Tibial artery (tissue), 4 donors: ENCODE data around the gene CD3E.

ENCODE experiments used
- DNase-seq, 2 donors: peaks; one replicate each; pipeline ENCODE4 v3.0.0-alpha.2; 2019
- H3K27ac ChIP-seq, 2 donors: fragments of 200-600 bp; sonication (generic) in 1 of 2; 1 replicate in 1 of 2; 2 replicates in 1 of 2; pipeline ENCODE4 v1.5.1; 2018 to 2019; ENCODE audit warnings: mild to moderate bottlenecking in 1 of 2
- H3K27me3 ChIP-seq, 2 donors: fragments of 200-600 bp; sonication (generic) in 1 of 2; one replicate each; pipeline versions ENCODE4 v1.5.1 to v1.6.0; 2016 to 2019
- H3K36me3 ChIP-seq, 3 donors: fragments of 200-600 bp; sonication (generic) in 2 of 3; one replicate each; pipeline ENCODE4 v1.5.1; 2016 to 2019; ENCODE audit warnings: mild to moderate bottlenecking in 2 of 3
- H3K4me1 ChIP-seq, 4 donors: fragments of 200-600 bp; sonication (generic) in 2 of 4; 1 replicate in 3 of 4; 2 replicates in 1 of 4; pipeline ENCODE4 v1.5.1; 2016 to 2019
- H3K4me3 ChIP-seq, 2 donors: fragments of 200-600 bp; sonication (generic) in 1 of 2; 1 replicate in 1 of 2; 2 replicates in 1 of 2; pipeline ENCODE4 v1.5.1; 2018 to 2019; ENCODE audit warnings: mild to moderate bottlenecking in 2 of 2
- H3K9me3 ChIP-seq, 3 donors: fragments of 200-600 bp; sonication (generic) in 1 of 3; one replicate each; pipeline ENCODE4 v1.5.1; 2016 to 2019
- CTCF ChIP-seq, 2 experiments: fragments of 200-600 bp in 1 of 2; fragments of 450-650 bp in 1 of 2; IDR thresholded peaks; one replicate each; pipeline ENCODE4 v1.5.1; 2017 to 2019; ENCODE audit warnings: antibody characterized with exemption in 2 of 2, mild to moderate bottlenecking in 1 of 2, moderate library complexity in 1 of 2
- intact Hi-C: fragments of 100-400 bp; cut with DNase I; formaldehyde crosslinking; loops from one replicate; pipeline ENCODE4 v1.15.0; 2023; ENCODE audit warnings: low total_unique reads

Gene CD3E

GRCh38 chr11:118339281-118339961 lies 34.9 kb downstream of the CD3E start:
- H3K36me3 ChIP-seq, result no peaks in the 10 kb centered on the region
- no peaks in the 10 kb centered on the region for H3K9me3 ChIP-seq
- no peaks in the 10 kb centered on the region for H3K4me1 ChIP-seq
- no peak for DNase-seq
- no peak overlapping the region for H3K27ac ChIP-seq
- intact Hi-C loops, result no loop called here
- no peak overlapping the region for H3K4me3 ChIP-seq
- H3K27me3 ChIP-seq, result peaks cover 0 to 28% of the 10 kb centered on the region in 2 donors
- TF ChIP-seq CTCF (IDR thresholded peaks at IDR 0.05), result no peak

GRCh38 chr11:118340449-118340848 lies 35.9 kb downstream of the CD3E start:
- Histone ChIP-seq H3K36me3 (no peaks in the 10 kb centered on the region), H3K27me3 (peaks cover 0 to 28% of the 10 kb centered on the region in 2 donors), H3K4me1 (no peaks in the 10 kb centered on the region), H3K9me3 (no peaks in the 10 kb centered on the region), H3K27ac (no peak overlapping the region), H3K4me3 (no peak overlapping the region)
- TF ChIP-seq CTCF (IDR thresholded peaks at IDR 0.05), result no peak
- DNase-seq, result no peak
- intact Hi-C loops, result loop anchor here (10.0 kb wide), 1 partner anchor 186 kb away; the partner anchor contains the start of gene SCN4B

GRCh38 chr11:118341261-118341660 lies 36.7 kb downstream of the CD3E start:
- Histone ChIP-seq H3K9me3 (no peaks in the 10 kb centered on the region), H3K4me3 (no peak overlapping the region), H3K4me1 (no peaks in the 10 kb centered on the region), H3K27me3 (peaks cover 0 to 33% of the 10 kb centered on the region in 2 donors), H3K27ac (no peak overlapping the region), H3K36me3 (no peaks in the 10 kb centered on the region)
- DNase-seq, result no peak
- no peak for TF ChIP-seq CTCF (IDR thresholded peaks at IDR 0.05)
- intact Hi-C loops, result loop anchor here (10.0 kb wide), 1 partner anchor 186 kb away; the partner anchor contains the start of gene SCN4B

GRCh38 chr11:118341815-118342489 lies 37.4 kb downstream of the CD3E start:
- H3K27ac ChIP-seq, result no peak overlapping the region
- no peaks in the 10 kb centered on the region for H3K36me3 ChIP-seq
- DNase-seq, result no peak
- no peak for TF ChIP-seq CTCF (IDR thresholded peaks at IDR 0.05)
- H3K4me3 ChIP-seq, result no peak overlapping the region
- H3K9me3 ChIP-seq, result no peaks in the 10 kb centered on the region
- intact Hi-C loops, result loop anchor here (10.0 kb wide), 1 partner anchor 187 kb away; the partner anchor contains the start of gene SCN4B
- peaks cover 0 to 33% of the 10 kb centered on the region in 2 donors for H3K27me3 ChIP-seq
- no peaks in the 10 kb centered on the region for H3K4me1 ChIP-seq

- peaks cover 0 to 35% of the 10 kb centered on the region in 2 donors for H3K27me3 ChIP-seq
- H3K4me1 ChIP-seq, result no peaks in the 10 kb centered on the region
- DNase-seq, result no peak
- no peak within 1 kb of the TSS for H3K4me3 ChIP-seq
- TF ChIP-seq CTCF (IDR thresholded peaks at IDR 0.05), result no peak
- H3K27ac ChIP-seq, result no peak within 1 kb of the TSS
- intact Hi-C loops, result loop anchor here (10.0 kb wide), 1 partner anchor 188 kb away; the partner anchor contains the start of gene SCN4B
- no peaks in the 10 kb centered on the region for H3K36me3 ChIP-seq
- no peaks in the 10 kb centered on the region for H3K9me3 ChIP-seq
These were observed 38.1 kb downstream of the CD3E start, which contains the start of gene CD3D for GRCh38 chr11:118342503-118343161. TSS of gene CD3D (minus strand) at chr11:118342705. CDS start at chr11:118342607, 98 bp downstream.
